HepG2 (cell line): ENCODE measurements around the gene AP2S1. TPM values are rescaled to one million over a fixed set of nuclear protein-coding genes. Genes with fewer than 3 reads are reported as not detected.

Source experiments
- ATF2 ChIP-seq: sonication (generic); formaldehyde crosslinking; IDR thresholded peaks from 2 replicates; pipeline ENCODE4 v1.4.0; 2020; ENCODE audit warnings: missing genetic modification reagents
- CBX1 ChIP-seq: IDR thresholded peaks from one replicate; pipeline ENCODE4 v1.6.1; 2016; ENCODE audit warnings: antibody characterized with exemption, low read depth
- DBP ChIP-seq: sonication (generic); formaldehyde crosslinking; IDR thresholded peaks from 2 replicates; pipeline ENCODE4 v1.4.0; 2020; ENCODE audit warnings: missing genetic modification reagents; ENCODE audit errors: not compliant biosample characterization
- GABPB1 ChIP-seq: IDR thresholded peaks from 2 replicates; pipeline ENCODE4 v1.6.1; 2016; ENCODE audit warnings: mild to moderate bottlenecking, missing genetic modification reagents, moderate library complexity, missing compliant biosample characterization
- GATAD1 ChIP-seq: IDR thresholded peaks from 2 replicates; pipeline ENCODE4 v1.6.1; 2016; ENCODE audit warnings: missing genetic modification reagents, missing compliant biosample characterization
- HNF4G ChIP-seq, 2 experiments: sonication (generic) in 1 of 2; formaldehyde crosslinking in 1 of 2; IDR thresholded peaks; 2 replicates each; pipeline versions ENCODE4 v1.4.0 to v1.6.1; 2011 to 2020; ENCODE audit warnings: borderline replicate concordance in 2 of 2, low read depth in 2 of 2, mild to moderate bottlenecking in 2 of 2, low read length in 1 of 2, missing genetic modification reagents in 1 of 2, moderate library complexity in 1 of 2
- NFE2 ChIP-seq: sonication (generic); formaldehyde crosslinking; IDR thresholded peaks from 2 replicates; pipeline ENCODE4 v1.4.0; 2020; ENCODE audit warnings: missing genetic modification reagents
- SRSF1 ChIP-seq: fragments of 200-400 bp; formaldehyde crosslinking; optimal IDR thresholded peaks from 2 replicates; pipeline ENCODE3; 2017; ENCODE audit warnings: mild to moderate bottlenecking, low read depth, low read length, moderate library complexity
- SUZ12 ChIP-seq: fragments of 150-350 bp; IDR thresholded peaks from 2 replicates; pipeline ENCODE4 v1.6.1; 2014; ENCODE audit warnings: low read depth, low read length
- TP53 ChIP-seq: sonication (generic); formaldehyde crosslinking; conservative IDR thresholded peaks from 2 replicates; pipeline ENCODE4 v1.4.0; 2020; ENCODE audit warnings: missing genetic modification reagents
- ZNF10 ChIP-seq: sonication (generic); formaldehyde crosslinking; IDR thresholded peaks from 2 replicates; pipeline ENCODE4 v1.4.0; 2020; ENCODE audit warnings: mild to moderate bottlenecking, low read depth, missing genetic modification reagents, borderline replicate concordance
- ZNF207 ChIP-seq: fragments of 450-650 bp; IDR thresholded peaks from 2 replicates; pipeline ENCODE4 v1.6.1; 2016; ENCODE audit warnings: antibody characterized with exemption, borderline replicate concordance
- ZNF713 ChIP-seq: sonication (generic); formaldehyde crosslinking; IDR thresholded peaks from 2 replicates; pipeline ENCODE4 v1.4.0; 2020; ENCODE audit warnings: mild to moderate bottlenecking, missing genetic modification reagents
- polyA plus RNA-seq, 8 experiments: library from polyadenylated mRNA; depleted of rRNA in 3 of 8; stranded (reverse) in 7 of 8; unstranded in 1 of 8; fragments of >200 nt; fragmentation: Illumina TruSeq in 4 of 8; extraction: Trizol in 4 of 8; gene quantifications; 2 replicates each; pipeline versions ENCODE4 v1.2.1 to v1.2.3, GENCODE V29; 2011 to 2016; ENCODE audit warnings: low read depth in 4 of 8, missing spikeins in 1 of 8, mixed read lengths in 1 of 8; ENCODE audit not compliant: insufficient read depth in 1 of 8
- total RNA-seq, 5 experiments: library from RNA; depleted of rRNA; stranded (reverse); fragments of >200 nt; fragmentation: Illumina TruSeq; extraction: Trizol; gene quantifications; 2 replicates each; pipeline ENCODE4 v1.2.3, GENCODE V29; 2016; ENCODE audit warnings: low read depth in 1 of 5
- TF ChIP-seq, protein P1 (sequence below): sonication (generic); formaldehyde crosslinking; IDR thresholded peaks from 2 replicates; pipeline ENCODE4 v1.4.0; 2020; ENCODE audit warnings: missing genetic modification reagents
- TF ChIP-seq, protein P2 (sequence below): sonication (generic); formaldehyde crosslinking; conservative IDR thresholded peaks from 2 replicates; pipeline ENCODE4 v1.8.1; 2023; ENCODE audit warnings: missing genetic modification reagents
- TF ChIP-seq, protein P3 (sequence below): IDR thresholded peaks from 2 replicates; pipeline ENCODE4 v1.6.1; 2016; ENCODE audit warnings: missing biosample characterization, missing genetic modification reagents, low read depth
- TF ChIP-seq, protein P4 (sequence below): sonication (generic); formaldehyde crosslinking; IDR thresholded peaks from 2 replicates; pipeline ENCODE4 v1.9.0; 2022; ENCODE audit warnings: low read depth, missing genetic modification reagents

The AP2S1 gene
- total and polyA plus RNA-seq, 2 of the 13 experiments (the other 11 are each of a cell fraction or from before 2014, with no cell fraction given) = 45.2 to 86.1 TPM

DNA sequence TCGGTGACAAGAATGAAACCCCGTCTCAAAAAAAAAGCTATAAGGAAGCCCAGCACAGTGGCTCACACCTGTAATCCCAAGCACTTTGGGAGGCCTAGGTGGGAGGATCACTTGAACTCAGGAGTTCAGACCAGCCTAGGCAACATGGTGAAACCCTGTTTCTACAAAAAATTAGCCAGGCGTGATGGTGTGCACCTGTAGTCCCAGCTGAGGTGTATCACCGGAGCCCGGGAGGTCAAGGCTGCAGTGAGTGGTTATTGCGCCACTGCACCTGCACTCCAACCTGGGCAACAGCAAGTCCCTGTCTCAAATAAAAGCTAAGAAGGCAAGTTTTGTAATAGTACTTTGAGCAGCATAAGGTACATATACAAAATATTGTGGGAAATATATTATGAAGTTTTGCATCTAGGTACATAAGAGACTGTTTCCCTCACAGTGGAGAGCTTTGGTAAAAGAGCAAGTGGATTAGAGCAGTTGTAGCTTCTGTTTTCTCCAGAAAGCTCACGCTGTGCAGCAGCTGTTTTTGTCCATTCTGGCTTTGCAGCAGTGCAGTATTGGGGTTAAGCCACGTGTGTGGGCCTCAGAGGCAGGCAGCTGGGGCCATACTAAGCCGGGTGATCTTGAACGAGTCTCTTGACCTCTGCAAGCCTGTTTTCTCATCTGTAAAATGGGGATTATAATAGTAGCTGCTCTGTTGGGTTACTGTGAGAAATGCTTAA lies 45.6 kb upstream of the AP2S1 start (continued):
- TF ChIP-seq, protein P1, sequence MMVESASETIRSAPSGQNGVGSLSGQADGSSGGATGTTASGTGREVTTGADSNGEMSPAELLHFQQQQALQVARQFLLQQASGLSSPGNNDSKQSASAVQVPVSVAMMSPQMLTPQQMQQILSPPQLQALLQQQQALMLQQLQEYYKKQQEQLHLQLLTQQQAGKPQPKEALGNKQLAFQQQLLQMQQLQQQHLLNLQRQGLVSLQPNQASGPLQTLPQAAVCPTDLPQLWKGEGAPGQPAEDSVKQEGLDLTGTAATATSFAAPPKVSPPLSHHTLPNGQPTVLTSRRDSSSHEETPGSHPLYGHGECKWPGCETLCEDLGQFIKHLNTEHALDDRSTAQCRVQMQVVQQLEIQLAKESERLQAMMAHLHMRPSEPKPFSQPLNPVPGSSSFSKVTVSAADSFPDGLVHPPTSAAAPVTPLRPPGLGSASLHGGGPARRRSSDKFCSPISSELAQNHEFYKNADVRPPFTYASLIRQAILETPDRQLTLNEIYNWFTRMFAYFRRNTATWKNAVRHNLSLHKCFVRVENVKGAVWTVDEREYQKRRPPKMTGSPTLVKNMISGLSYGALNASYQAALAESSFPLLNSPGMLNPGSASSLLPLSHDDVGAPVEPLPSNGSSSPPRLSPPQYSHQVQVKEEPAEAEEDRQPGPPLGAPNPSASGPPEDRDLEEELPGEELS = no peak
- TF ChIP-seq SUZ12 = no peak
- TF ChIP-seq ZNF713 (CRISPR knock-in tag) = no peak
- no peak for TF ChIP-seq ZNF207
- no peak for TF ChIP-seq NFE2
- TF ChIP-seq, protein P2, sequence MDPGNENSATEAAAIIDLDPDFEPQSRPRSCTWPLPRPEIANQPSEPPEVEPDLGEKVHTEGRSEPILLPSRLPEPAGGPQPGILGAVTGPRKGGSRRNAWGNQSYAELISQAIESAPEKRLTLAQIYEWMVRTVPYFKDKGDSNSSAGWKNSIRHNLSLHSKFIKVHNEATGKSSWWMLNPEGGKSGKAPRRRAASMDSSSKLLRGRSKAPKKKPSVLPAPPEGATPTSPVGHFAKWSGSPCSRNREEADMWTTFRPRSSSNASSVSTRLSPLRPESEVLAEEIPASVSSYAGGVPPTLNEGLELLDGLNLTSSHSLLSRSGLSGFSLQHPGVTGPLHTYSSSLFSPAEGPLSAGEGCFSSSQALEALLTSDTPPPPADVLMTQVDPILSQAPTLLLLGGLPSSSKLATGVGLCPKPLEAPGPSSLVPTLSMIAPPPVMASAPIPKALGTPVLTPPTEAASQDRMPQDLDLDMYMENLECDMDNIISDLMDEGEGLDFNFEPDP (CRISPR knock-in tag) = 0 out of 2 replicates have a peak, but pooled peaks have one; percentile 72
- no peak for TF ChIP-seq GABPB1 (CRISPR knock-in tag)
- TF ChIP-seq ATF2 (CRISPR knock-in tag) = no peak
- TF ChIP-seq SRSF1 = no peak
- TF ChIP-seq TP53 (CRISPR knock-in tag) = no peak
- TF ChIP-seq, protein P3, sequence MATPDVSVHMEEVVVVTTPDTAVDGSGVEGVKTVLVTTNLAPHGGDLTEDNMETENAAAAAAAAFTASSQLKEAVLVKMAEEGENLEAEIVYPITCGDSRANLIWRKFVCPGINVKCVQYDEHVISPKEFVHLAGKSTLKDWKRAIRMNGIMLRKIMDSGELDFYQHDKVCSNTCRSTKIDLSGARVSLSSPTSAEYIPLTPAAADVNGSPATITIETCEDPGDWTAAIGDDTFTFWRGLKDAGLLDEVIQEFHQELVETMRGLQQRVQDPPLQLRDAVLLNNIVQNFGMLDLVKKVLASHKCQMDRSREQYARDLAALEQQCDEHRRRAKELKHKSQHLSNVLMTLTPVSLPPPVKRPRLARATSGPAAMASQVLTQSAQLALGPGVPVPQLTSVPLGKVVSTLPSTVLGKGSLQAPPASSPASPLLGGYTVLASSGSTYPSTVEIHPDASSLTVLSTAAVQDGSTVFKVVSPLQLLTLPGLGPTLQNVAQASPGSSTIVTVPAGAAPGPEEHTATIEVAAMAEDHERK = no peak
- no peak for TF ChIP-seq GATAD1 (CRISPR knock-in tag)
- no peak for TF ChIP-seq DBP (CRISPR knock-in tag)
- TF ChIP-seq, protein P4, sequence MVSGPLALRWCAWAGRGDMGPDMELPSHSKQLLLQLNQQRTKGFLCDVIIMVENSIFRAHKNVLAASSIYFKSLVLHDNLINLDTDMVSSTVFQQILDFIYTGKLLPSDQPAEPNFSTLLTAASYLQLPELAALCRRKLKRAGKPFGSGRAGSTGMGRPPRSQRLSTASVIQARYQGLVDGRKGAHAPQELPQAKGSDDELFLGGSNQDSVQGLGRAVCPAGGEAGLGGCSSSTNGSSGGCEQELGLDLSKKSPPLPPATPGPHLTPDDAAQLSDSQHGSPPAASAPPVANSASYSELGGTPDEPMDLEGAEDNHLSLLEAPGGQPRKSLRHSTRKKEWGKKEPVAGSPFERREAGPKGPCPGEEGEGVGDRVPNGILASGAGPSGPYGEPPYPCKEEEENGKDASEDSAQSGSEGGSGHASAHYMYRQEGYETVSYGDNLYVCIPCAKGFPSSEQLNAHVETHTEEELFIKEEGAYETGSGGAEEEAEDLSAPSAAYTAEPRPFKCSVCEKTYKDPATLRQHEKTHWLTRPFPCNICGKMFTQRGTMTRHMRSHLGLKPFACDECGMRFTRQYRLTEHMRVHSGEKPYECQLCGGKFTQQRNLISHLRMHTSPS (CRISPR knock-in tag) = no peak
- TF ChIP-seq ZNF10 (CRISPR knock-in tag) = no peak
- TF ChIP-seq CBX1 = no peak
- TF ChIP-seq HNF4G (IDR thresholded peaks at IDR 0.05; ENCODE audit: borderline replicate concordance, low read depth, low read length) = no peak
- TF ChIP-seq HNF4G (CRISPR knock-in tag; IDR thresholded peaks at IDR 0.05; ENCODE audit: borderline replicate concordance, low read depth) = no peak
